Gastroesophageal sphincter (tissue), 4 donors: ENCODE measurements around the gene SSTR3. TPM values are rescaled to one million over a fixed set of nuclear protein-coding genes. Genes with fewer than 3 reads are reported as not detected.
A peak's percentile ranks its signal among the peaks of the same experiment; 100 is the strongest.

ENCODE experiments used
- ATAC-seq: fragments of 150-250 bp; one replicate; pipeline ENCODE4 v1.9.1; 2016; ENCODE audit warnings: mild to moderate bottlenecking, moderate library complexity
- H3K27ac ChIP-seq, 4 donors: fragments of 200-600 bp; sonication (generic) in 3 of 4; 1 replicate in 3 of 4; 2 replicates in 1 of 4; pipeline ENCODE4 v1.5.1; 2016 to 2019
- H3K27me3 ChIP-seq: fragments of 200-600 bp; sonication (generic); one replicate; pipeline ENCODE4 v1.5.1; 2019
- H3K36me3 ChIP-seq, 2 donors: fragments of 200-600 bp; sonication (generic); one replicate each; pipeline ENCODE4 v1.5.1; 2019; ENCODE audit warnings: control low read depth in 1 of 2
- H3K4me1 ChIP-seq, 3 donors: fragments of 200-600 bp; sonication (generic); 1 replicate in 2 of 3; 2 replicates in 1 of 3; pipeline ENCODE4 v1.5.1; 2016 to 2019; ENCODE audit warnings: control low read depth in 2 of 3
- H3K4me3 ChIP-seq, 2 donors: fragments of 200-600 bp; sonication (generic); one replicate each; pipeline ENCODE4 v1.5.1; 2019; ENCODE audit warnings: mild to moderate bottlenecking in 1 of 2, moderate library complexity in 1 of 2
- H3K9me3 ChIP-seq, 3 donors: fragments of 200-600 bp; sonication (generic); one replicate each; pipeline ENCODE4 v1.5.1; 2017 to 2019; ENCODE audit warnings: control low read depth in 2 of 3
- CTCF ChIP-seq, 4 experiments: fragments of 200-600 bp in 2 of 4; fragments of 450-650 bp in 2 of 4; sonication (generic) in 1 of 4; IDR thresholded peaks; one replicate each; pipeline ENCODE4 v1.5.1; 2017 to 2019; ENCODE audit warnings: antibody characterized with exemption in 4 of 4, mild to moderate bottlenecking in 2 of 4, moderate library complexity in 2 of 4
- EP300 ChIP-seq: sonication (generic); formaldehyde crosslinking; IDR thresholded peaks from one replicate; pipeline ENCODE4 v1.6.1; 2017; ENCODE audit warnings: antibody characterized with exemption, mild to moderate bottlenecking
- POLR2A ChIP-seq, 2 donors: fragments of 450-650 bp; IDR thresholded peaks; one replicate each; pipeline ENCODE4 v1.6.1; 2017; ENCODE audit warnings: antibody characterized with exemption in 2 of 2, mild to moderate bottlenecking in 2 of 2, moderate library complexity in 1 of 2
- POLR2AphosphoS5 ChIP-seq: sonication (generic); formaldehyde crosslinking; IDR thresholded peaks from one replicate; pipeline ENCODE4 v1.6.1; 2017; ENCODE audit warnings: antibody characterized with exemption
- WGBS, 2 donors: methylation state at CpG; one replicate each; pipeline ENCODE4 v1.1.5; 2018; ENCODE audit warnings: low coverage in 1 of 2; 5-methylcytosine and 5-hydroxymethylcytosine counted together
- total RNA-seq, 4 donors: library from RNA; depleted of rRNA; stranded (reverse); fragments of >200 nt; gene quantifications; one replicate each; pipeline ENCODE4 v1.1.0, GENCODE V29; 2016

SSTR3 gene
- total RNA-seq, 4 donors from 2014 or later: not detected

GRCh38 chr22:37229012-37229804 lies 16.9 kb upstream of the SSTR3 start:
- Histone ChIP-seq H3K4me3 (no peak overlapping the region), H3K27ac (peak overlapping the region in 1 of 4 donors; percentile 17), H3K27me3 (peaks cover 45% of the 10 kb centered on the region), H3K9me3 (no peaks in the 10 kb centered on the region), H3K4me1 (peaks cover 0 to 18% (median 0%) of the 10 kb centered on the region in 3 donors), H3K36me3 (no peaks in the 10 kb centered on the region)
- WGBS, 2 donors: no CpG with 5 or more reads among the region's 7 CpGs
- no peak for TF ChIP-seq EP300
- no peak for TF ChIP-seq POLR2A (IDR thresholded peaks at IDR 0.05)
- TF ChIP-seq CTCF (IDR thresholded peaks at IDR 0.05): no peak
- no peak for TF ChIP-seq POLR2AphosphoS5
- ATAC-seq: no peak

- H3K4me1 ChIP-seq: peaks cover 0 to 18% (median 0%) of the 10 kb centered on the region in 3 donors
- no peak overlapping the region for H3K4me3 ChIP-seq
- 58 to 60% methylated on average over 5 to 9 of the region's 20 CpGs for WGBS, 2 donors
- H3K27ac ChIP-seq: no peak overlapping the region
- no peak for TF ChIP-seq CTCF (IDR thresholded peaks at IDR 0.05)
- TF ChIP-seq EP300: no peak
- no peak for TF ChIP-seq POLR2AphosphoS5
- TF ChIP-seq POLR2A (IDR thresholded peaks at IDR 0.05): no peak
- H3K27me3 ChIP-seq: peaks cover 37% of the 10 kb centered on the region
- no peaks in the 10 kb centered on the region for H3K9me3 ChIP-seq
- no peak for ATAC-seq
- no peaks in the 10 kb centered on the region for H3K36me3 ChIP-seq
These were observed 16.1 kb upstream of the SSTR3 start for GRCh38 chr22:37228106-37229011.

GRCh38 chr22:37226514-37226913 lies 14.2 kb upstream of the SSTR3 start:
- Histone ChIP-seq H3K4me3 (no peak overlapping the region), H3K36me3 (no peaks in the 10 kb centered on the region), H3K4me1 (peaks cover 0 to 18% (median 0%) of the 10 kb centered on the region in 3 donors), H3K9me3 (no peaks in the 10 kb centered on the region), H3K27ac (no peak overlapping the region), H3K27me3 (peaks cover 26% of the 10 kb centered on the region)
- no peak for TF ChIP-seq EP300
- no peak for TF ChIP-seq POLR2AphosphoS5
- TF ChIP-seq POLR2A (IDR thresholded peaks at IDR 0.05): no peak
- TF ChIP-seq CTCF (IDR thresholded peaks at IDR 0.05): no peak
- ATAC-seq: no peak
- 78% methylated on average over 7 of the region's 14 CpGs; no CpG with 5 or more reads in 1 of the 2 donors for WGBS, 2 donors

- Histone ChIP-seq H3K4me1 (peaks cover 0 to 18% (median 0%) of the 10 kb centered on the region in 3 donors), H3K27me3 (peaks cover 26% of the 10 kb centered on the region), H3K4me3 (no peak overlapping the region), H3K36me3 (no peaks in the 10 kb centered on the region), H3K9me3 (no peaks in the 10 kb centered on the region), H3K27ac (no peak overlapping the region)
- TF ChIP-seq POLR2AphosphoS5 (no peak), CTCF (IDR thresholded peaks at IDR 0.05) (no peak), EP300 (no peak), POLR2A (IDR thresholded peaks at IDR 0.05) (no peak)
- 83 to 100% methylated on average over 1 of the region's 4 CpGs for WGBS, 2 donors
- ATAC-seq: no peak
These were observed 13.8 kb upstream of the SSTR3 start for GRCh38 chr22:37226087-37226486.
